LNCaP clone FGC (cell line): ENCODE results near the gene CDH20.

Experiments
- DNase-seq: peaks from one replicate; pipeline ENCODE4 v3.0.0-alpha.2; 2011; ENCODE audit warnings: low read depth
- H3K4me3 ChIP-seq: 2 replicates; pipeline ENCODE4 v1.5.1; 2011; ENCODE audit warnings: mild to moderate bottlenecking, low read depth, low read length, control low read depth
- TF ChIP-seq, protein P1 (sequence below): IDR thresholded peaks from 2 replicates; pipeline ENCODE4 v1.5.1; 2012; ENCODE audit warnings: mild to moderate bottlenecking; ENCODE audit not compliant: control insufficient read depth, insufficient read depth; ENCODE audit errors: extremely low read depth

Gene CDH20

DNA sequence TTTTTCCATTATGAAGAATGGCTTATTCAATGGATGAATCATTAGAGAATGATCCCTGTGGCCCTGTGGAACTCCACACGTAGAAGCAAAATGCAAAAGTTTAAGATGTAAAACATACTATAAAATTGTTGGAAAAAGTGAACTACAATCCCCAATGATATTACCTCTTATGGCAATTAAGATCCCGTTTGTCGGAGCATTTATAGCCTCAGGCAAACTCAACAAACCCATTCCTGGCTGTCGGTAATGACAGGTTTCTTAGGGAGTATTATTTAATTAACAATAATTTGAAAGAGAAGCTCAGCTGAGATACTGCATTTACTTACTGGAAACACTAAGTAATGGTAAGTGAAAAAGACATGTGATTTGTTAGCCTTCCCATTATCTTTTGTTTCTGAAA is 138.3 kb downstream of the CDH20 start:
- TF ChIP-seq, protein P1, sequence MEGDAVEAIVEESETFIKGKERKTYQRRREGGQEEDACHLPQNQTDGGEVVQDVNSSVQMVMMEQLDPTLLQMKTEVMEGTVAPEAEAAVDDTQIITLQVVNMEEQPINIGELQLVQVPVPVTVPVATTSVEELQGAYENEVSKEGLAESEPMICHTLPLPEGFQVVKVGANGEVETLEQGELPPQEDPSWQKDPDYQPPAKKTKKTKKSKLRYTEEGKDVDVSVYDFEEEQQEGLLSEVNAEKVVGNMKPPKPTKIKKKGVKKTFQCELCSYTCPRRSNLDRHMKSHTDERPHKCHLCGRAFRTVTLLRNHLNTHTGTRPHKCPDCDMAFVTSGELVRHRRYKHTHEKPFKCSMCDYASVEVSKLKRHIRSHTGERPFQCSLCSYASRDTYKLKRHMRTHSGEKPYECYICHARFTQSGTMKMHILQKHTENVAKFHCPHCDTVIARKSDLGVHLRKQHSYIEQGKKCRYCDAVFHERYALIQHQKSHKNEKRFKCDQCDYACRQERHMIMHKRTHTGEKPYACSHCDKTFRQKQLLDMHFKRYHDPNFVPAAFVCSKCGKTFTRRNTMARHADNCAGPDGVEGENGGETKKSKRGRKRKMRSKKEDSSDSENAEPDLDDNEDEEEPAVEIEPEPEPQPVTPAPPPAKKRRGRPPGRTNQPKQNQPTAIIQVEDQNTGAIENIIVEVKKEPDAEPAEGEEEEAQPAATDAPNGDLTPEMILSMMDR = no peak
- no peak overlapping the region for H3K4me3 ChIP-seq
- DNase-seq = no peak

DNA sequence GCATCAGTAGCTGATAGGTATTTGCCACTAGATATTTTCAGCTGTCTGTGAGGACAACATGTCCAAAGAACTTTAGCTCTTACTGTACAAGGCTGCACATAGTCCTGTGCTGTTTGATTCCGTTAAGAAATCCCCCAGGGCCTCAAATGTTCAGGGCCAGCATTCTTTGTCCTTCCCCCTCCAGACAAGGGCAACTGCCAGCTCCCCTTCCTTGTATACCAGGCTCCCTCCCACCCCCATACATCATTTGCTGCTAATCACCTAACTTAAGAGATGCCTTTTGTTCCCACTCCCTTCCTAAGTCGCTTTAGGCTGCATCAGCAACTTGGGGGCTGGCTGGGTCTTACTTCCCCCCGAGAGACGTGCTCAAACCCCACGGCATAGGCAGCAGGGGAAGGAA is 138.7 kb downstream of the CDH20 start:
- no peak for DNase-seq
- no peak overlapping the region for H3K4me3 ChIP-seq
- TF ChIP-seq, protein P1 = no peak

DNA sequence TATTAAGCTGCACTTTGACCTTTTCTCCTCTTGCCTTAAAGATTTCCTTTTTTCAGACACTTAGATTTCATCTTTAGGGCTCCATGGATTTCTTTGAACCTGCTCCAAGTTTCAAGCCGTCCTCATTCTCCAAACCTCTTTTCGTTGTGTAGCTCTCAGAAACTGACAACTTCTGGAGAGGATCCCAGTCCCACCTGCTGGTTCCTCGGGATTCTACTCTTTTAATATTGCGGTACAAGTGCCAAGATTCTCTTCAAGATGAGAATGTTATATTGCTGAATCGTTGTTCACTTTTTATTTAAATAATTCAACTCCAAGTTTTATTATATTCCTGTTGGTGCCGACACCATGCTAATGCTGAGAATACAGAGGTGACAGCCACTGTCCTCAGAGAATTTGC is 141.1 kb downstream of the CDH20 start:
- H3K4me3 ChIP-seq = no peak overlapping the region
- no peak for DNase-seq
- TF ChIP-seq, protein P1 = no peak

DNA sequence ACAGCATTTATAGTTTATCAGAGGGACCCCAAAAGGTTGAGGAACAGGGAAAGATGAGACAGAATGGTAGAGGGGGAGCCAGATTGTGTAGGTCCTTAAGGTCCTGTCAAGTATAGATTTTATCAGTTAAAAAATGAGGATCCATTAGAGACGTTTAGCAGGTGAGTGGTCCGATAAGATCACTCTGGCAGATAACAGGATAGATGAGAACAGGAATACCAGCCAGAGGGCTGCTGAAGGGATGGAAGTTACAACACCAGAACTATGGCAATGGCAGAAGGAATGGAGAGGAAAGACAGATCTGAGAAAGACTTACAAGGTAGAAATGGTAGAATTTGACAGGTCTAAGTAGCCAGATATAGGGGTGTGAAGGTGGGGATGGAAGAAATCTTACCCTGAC is 141.7 kb downstream of the CDH20 start:
- no peak overlapping the region for H3K4me3 ChIP-seq
- TF ChIP-seq, protein P1 = no peak
- DNase-seq = no peak

DNA sequence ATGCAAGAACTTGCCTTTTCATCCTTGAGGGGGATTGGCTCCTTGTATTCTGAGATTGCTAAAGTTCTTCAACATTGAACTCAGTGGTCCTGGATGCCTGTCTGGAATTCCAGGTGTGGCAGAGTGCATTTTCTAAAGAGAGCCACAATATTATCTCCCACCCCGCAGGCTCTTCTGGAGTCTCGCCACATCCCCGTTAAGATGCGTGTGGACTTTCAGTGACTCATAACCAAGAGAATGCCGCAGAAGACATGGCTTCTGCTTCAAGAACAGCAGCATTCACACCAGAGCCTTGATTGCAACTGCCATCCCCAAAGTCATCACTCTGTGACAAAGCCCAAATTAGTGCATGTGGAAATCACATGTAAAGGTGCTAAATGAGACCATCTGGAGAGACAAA is 142.7 kb downstream of the CDH20 start:
- DNase-seq = no peak
- TF ChIP-seq, protein P1 = no peak
- no peak overlapping the region for H3K4me3 ChIP-seq

DNA sequence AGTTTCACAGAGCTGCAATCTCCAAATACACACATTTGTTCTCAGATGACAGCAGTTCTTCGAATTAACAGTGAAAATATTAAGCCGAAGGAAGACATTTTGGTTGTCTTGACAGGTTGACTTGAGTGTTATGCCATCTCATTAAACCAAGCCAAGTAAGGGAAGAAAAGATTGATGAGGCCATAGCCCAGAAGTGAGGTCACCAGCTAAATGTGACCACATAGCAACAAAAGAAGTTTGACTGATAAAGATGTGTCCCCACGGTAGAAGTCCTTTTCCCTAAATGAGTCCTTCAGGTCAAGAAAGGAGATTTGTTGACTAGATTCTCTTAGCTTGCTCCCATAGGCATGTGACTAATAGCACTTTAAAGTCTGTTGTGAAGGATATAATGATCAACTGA is 156.1 kb downstream of the CDH20 start:
- no peak for DNase-seq
- TF ChIP-seq, protein P1 = no peak
- H3K4me3 ChIP-seq = no peak overlapping the region

DNA sequence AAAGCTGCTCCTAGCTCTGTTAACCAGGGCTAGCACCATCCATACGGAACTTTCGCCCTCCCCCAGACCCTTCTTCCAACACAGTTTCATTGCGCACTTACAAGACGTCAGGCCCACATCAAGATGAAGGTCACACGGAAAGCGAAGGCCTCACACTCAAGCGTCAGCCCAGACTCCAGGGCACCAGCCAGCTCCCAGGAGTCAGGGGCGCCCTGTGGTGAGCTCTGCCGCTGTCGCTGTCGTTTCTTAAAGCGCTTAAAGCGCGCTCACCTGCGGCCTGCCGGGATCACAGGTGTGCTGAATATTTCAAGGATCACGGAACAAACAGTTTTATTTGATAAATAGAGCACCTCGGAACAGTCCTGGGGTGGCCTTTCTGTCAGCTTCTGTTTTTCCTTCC is 163.1 kb downstream of the CDH20 start:
- TF ChIP-seq, protein P1 = no peak
- no peak overlapping the region for H3K4me3 ChIP-seq
- no peak for DNase-seq
